ENCODE data around the gene SPIN2B.

- TF ChIP-seq EZH2phosphoT487 (IDR thresholded peaks at IDR 0.05; ENCODE audit: insufficient read depth, low read depth) (no peak), EZH2 (IDR thresholded peaks at IDR 0.05; ENCODE audit: insufficient read depth, poor library complexity, severe bottlenecking) (no peak)
Observed at GRCh38 chrX:57074458-57074857, 46.9 kb downstream of the SPIN2B start.
